ENCODE measurements around the gene FBN2. TPM values are rescaled to one million over a fixed set of nuclear protein-coding genes. Genes with fewer than 3 reads are reported as not detected.

Gene FBN2
- total RNA-seq, 1 donor from 2014 or later = 86.1 TPM

DNA sequence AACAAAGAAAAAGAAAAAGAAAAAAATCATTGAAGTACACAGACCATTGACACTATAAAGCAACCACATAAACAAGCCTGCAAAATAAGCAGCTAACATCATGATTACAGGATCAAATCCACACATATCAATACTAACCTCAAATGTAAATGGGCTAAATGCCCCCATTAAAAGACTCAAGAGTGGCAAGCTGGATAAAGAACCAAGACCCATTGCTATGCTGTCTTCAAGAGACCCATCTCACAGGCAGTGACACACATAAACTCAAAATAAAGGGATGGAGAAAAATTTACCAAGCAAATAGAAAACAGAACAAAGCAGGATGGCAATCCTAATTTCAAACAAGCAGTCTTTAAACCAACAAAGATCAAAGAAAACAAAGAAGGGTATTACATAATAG is 15.7 kb upstream of the FBN2 start:
- Histone ChIP-seq H3K27me3 (ENCODE audit: control insufficient read depth in 3 of 3, insufficient read depth in 3 of 3, low read length in 3 of 3) (peaks cover 0 to 6% (median 0%) of the 10 kb centered on the region in 3 donors), H3K9me3 (ENCODE audit: control insufficient read depth in 3 of 3, low read length in 3 of 3) (peaks cover 0 to 2% (median 0%) of the 10 kb centered on the region in 3 donors), H3K36me3 (ENCODE audit: control insufficient read depth in 3 of 3, insufficient read depth in 3 of 3, low read length in 3 of 3) (no peaks in the 10 kb centered on the region), H3K4me3 (ENCODE audit: low read length in 3 of 3) (no peak overlapping the region), H3K4me1 (ENCODE audit: control insufficient read depth in 3 of 3, insufficient read depth in 3 of 3, low read length in 3 of 3) (no peaks in the 10 kb centered on the region), H3K9ac (ENCODE audit: low read depth in 1 of 3, low read length in 3 of 3) (no peak overlapping the region), H3K27ac (ENCODE audit: low read depth, low read length) (no peak overlapping the region)

DNA sequence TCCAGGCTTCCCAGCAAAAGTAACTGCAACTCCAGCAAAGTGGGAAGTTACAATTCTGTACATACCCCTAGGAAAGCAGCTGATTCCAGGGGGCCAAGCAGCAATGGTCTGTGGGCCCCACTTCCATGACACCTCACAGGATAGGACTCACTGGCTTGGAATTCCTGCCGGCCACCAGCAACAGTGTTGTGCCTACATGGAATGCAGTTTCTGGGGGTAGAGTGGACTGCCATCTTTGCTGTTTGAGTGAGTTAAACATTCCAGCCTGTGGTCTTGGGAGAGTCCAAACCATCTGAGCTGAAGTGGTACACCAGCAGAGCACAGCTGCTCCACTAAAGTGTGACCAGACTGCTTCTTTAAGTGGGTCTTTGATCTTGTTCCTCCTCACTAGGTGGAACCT is 13.4 kb upstream of the FBN2 start:
- no peaks in the 10 kb centered on the region for H3K4me1 ChIP-seq (ENCODE audit: control insufficient read depth in 3 of 3, insufficient read depth in 3 of 3, low read length in 3 of 3)

DNA sequence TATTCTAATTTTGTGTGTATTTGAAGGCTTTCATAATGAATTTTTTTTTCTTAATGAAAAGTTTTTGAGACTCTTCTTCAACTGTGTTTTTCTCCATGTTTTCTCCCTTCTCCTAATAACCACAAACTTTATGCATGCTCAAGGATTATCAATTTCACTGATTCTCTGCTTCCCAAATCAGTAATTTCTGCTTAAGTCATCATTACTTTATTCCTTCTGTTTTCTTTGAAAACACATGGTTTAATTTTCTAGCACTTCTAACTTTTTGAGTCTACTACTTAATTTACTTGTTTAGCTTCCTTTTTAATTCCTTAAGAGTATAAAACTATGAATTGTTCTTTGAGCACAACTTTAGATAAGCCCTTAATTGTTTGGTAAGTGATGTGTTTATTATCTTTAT is 11.5 kb upstream of the FBN2 start:
- Histone ChIP-seq H3K36me3 (ENCODE audit: control insufficient read depth in 3 of 3, insufficient read depth in 3 of 3, low read length in 3 of 3) (no peaks in the 10 kb centered on the region), H3K27me3 (ENCODE audit: control insufficient read depth in 3 of 3, insufficient read depth in 3 of 3, low read length in 3 of 3) (peaks cover 0 to 6% (median 0%) of the 10 kb centered on the region in 3 donors), H3K4me1 (ENCODE audit: control insufficient read depth in 3 of 3, insufficient read depth in 3 of 3, low read length in 3 of 3) (no peaks in the 10 kb centered on the region), H3K9ac (ENCODE audit: low read depth in 1 of 3, low read length in 3 of 3) (no peak overlapping the region), H3K9me3 (ENCODE audit: control insufficient read depth in 3 of 3, low read length in 3 of 3) (peaks cover 0 to 2% (median 2%) of the 10 kb centered on the region in 3 donors), H3K4me3 (ENCODE audit: low read length in 3 of 3) (no peak overlapping the region), H3K27ac (ENCODE audit: low read depth, low read length) (no peak overlapping the region)

More for the DNA sequence above, 13.4 kb upstream of the FBN2 start:
- no peak overlapping the region for H3K4me3 ChIP-seq (ENCODE audit: low read length in 3 of 3)
- peaks cover 0 to 2% (median 0%) of the 10 kb centered on the region in 3 donors for H3K9me3 ChIP-seq (ENCODE audit: control insufficient read depth in 3 of 3, low read length in 3 of 3)
- no peaks in the 10 kb centered on the region for H3K36me3 ChIP-seq (ENCODE audit: control insufficient read depth in 3 of 3, insufficient read depth in 3 of 3, low read length in 3 of 3)
- peaks cover 0 to 6% (median 0%) of the 10 kb centered on the region in 3 donors for H3K27me3 ChIP-seq (ENCODE audit: control insufficient read depth in 3 of 3, insufficient read depth in 3 of 3, low read length in 3 of 3)
- no peak overlapping the region for H3K9ac ChIP-seq (ENCODE audit: low read depth in 1 of 3, low read length in 3 of 3)
- no peak overlapping the region for H3K27ac ChIP-seq (ENCODE audit: low read depth, low read length)

DNA sequence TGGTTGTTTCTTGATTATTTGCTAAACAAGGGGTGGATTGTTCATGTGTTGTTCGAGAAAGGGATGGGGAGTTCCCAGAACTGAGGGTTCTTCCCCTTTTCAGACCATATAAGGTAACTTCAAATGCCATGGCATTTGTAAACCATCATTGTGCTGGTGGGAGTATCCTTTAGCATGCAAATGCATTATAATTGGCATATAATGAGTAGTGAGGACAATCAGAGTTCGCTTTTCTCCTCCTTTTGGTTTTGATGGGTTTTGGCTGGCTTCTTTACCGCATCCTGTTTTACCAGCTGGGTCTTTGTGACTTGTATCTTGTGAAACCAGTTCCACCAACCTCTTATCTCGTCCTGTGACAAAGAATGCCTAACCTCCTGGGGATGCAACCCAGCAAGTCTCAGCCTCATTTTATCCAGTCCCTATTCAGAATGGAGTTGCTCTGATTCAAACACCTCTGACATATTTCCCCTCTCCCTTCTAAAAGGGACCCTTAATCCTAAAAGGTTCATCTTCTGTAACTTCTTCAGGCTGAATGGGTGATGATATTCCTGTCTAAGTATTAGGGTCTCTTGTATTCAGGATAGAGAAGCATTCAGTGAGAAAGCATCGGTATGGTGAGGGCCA is 8.7 kb upstream of the FBN2 start:
- no peak overlapping the region for H3K9ac ChIP-seq (ENCODE audit: low read depth in 1 of 3, low read length in 3 of 3)
- H3K27me3 ChIP-seq (ENCODE audit: control insufficient read depth in 3 of 3, insufficient read depth in 3 of 3, low read length in 3 of 3) = peaks cover 0 to 6% (median 2%) of the 10 kb centered on the region in 3 donors
- no peaks in the 10 kb centered on the region for H3K36me3 ChIP-seq (ENCODE audit: control insufficient read depth in 3 of 3, insufficient read depth in 3 of 3, low read length in 3 of 3)
- H3K4me1 ChIP-seq (ENCODE audit: control insufficient read depth in 3 of 3, insufficient read depth in 3 of 3, low read length in 3 of 3) = no peaks in the 10 kb centered on the region
- no peak overlapping the region for H3K4me3 ChIP-seq (ENCODE audit: low read length in 3 of 3)
- no peak overlapping the region for H3K27ac ChIP-seq (ENCODE audit: low read depth, low read length)
- H3K9me3 ChIP-seq (ENCODE audit: control insufficient read depth in 3 of 3, low read length in 3 of 3) = peaks cover 0 to 7% (median 0%) of the 10 kb centered on the region in 3 donors

DNA sequence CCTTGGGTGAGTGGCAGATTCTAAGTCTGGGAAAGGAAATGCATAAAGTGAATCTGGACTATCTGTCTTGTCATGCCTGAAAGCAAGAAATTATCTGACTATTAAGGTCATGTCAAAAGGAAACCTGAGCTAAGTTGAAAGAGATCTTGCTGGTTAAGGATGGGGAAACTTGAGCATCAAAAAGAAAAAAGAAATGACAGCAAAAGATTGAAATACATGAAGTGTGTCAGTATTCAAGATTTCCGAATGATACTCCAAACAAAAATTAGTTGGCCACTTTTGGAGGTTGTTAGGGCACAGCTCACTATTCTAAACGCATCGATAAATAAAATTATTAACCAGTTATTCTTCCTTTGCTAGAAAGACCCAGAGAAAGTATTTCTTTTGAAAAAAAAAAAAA is 3.3 kb upstream of the FBN2 start:
- Histone ChIP-seq H3K27me3 (ENCODE audit: control insufficient read depth in 3 of 3, insufficient read depth in 3 of 3, low read length in 3 of 3) (peaks cover 19 to 30% (median 21%) of the 10 kb centered on the region in 3 donors), H3K4me1 (ENCODE audit: control insufficient read depth in 3 of 3, insufficient read depth in 3 of 3, low read length in 3 of 3) (peaks cover 9 to 20% (median 15%) of the 10 kb centered on the region in 3 donors), H3K36me3 (ENCODE audit: control insufficient read depth in 3 of 3, insufficient read depth in 3 of 3, low read length in 3 of 3) (no peaks in the 10 kb centered on the region), H3K9ac (ENCODE audit: low read depth in 1 of 3, low read length in 3 of 3) (no peak overlapping the region), H3K27ac (ENCODE audit: low read depth, low read length) (no peak overlapping the region), H3K9me3 (ENCODE audit: control insufficient read depth in 3 of 3, low read length in 3 of 3) (peaks cover 0 to 7% (median 0%) of the 10 kb centered on the region in 3 donors), H3K4me3 (ENCODE audit: low read length in 3 of 3) (no peak overlapping the region)

DNA sequence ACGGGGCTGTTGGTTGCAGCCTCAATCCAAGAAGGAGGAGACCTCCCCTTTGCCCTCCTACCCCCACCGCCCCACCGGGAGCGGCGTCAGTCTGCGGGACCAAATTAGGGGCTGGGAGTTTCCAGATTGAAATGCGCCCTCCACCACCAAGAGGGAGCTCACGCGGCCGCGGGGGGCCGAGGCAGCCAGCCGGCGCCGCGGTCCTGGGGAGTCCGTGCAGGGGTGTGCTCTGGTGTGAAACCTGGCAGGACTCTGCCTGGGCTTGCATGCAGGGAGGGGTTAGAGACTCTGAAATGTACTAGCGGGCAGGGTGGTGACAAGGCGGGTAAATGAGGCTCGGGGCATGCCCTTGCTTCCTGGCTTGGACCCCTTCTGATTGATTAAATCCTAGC is 989 bp upstream of the FBN2 start:
- Histone ChIP-seq H3K9me3 (ENCODE audit: control insufficient read depth in 3 of 3, low read length in 3 of 3) (peaks cover 0 to 5% (median 2%) of the 10 kb centered on the region in 3 donors), H3K27ac (ENCODE audit: low read depth, low read length) (no peak overlapping the region), H3K27me3 (ENCODE audit: control insufficient read depth in 3 of 3, insufficient read depth in 3 of 3, low read length in 3 of 3) (peaks cover 35 to 40% (median 39%) of the 10 kb centered on the region in 3 donors)

DNA sequence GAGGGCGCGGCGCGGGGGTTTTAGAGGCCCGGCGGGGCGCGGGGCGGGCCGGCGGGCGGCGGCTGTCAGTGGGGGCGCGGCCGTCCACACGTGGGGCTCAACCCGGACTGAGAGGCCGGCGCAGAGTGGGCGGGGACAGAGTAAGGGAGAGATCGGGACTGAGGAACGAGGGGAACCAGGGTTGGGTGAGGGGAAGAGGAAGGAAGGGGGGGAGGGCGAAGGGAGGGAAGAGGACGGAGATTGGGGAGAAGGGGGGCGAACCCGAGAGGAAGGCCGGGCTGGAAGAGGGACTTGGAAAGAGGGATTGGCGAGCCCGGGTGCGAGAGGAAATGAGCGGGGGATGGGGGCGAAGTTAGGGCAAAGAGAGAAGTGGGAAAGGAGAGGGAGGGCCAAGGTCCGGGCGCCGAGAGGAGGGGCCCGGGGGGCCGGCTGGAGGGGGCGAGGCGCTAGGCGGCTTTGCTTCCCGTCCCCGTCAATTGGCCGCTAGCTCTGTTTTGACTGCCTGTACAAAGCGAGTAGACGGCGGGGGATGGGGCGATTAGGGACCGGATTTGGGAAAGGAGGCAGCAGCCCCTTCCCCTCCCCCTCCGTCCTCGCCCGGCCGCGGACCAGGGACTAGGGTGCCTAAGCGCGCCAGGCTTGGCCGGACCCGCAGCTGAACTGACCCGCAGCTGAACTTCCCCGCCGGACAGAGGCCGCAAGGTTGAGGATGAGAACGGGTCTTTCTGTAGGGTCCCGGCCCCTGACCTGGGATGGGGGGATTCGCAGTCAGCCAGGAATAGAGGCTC is 399 bp upstream of the FBN2 start:
- Histone ChIP-seq H3K9ac (ENCODE audit: low read depth in 1 of 3, low read length in 3 of 3) (peak overlapping the region in 1 of 3 donors; percentile 33), H3K36me3 (ENCODE audit: control insufficient read depth in 3 of 3, insufficient read depth in 3 of 3, low read length in 3 of 3) (no peaks in the 10 kb centered on the region), H3K9me3 (ENCODE audit: control insufficient read depth in 3 of 3, low read length in 3 of 3) (peaks cover 0 to 4% (median 2%) of the 10 kb centered on the region in 3 donors), H3K27ac (ENCODE audit: low read depth, low read length) (no peak overlapping the region), H3K4me3 (ENCODE audit: low read length in 3 of 3) (peak overlapping the region; percentile 55 to 62 (median 60)), H3K4me1 (ENCODE audit: control insufficient read depth in 3 of 3, insufficient read depth in 3 of 3, low read length in 3 of 3) (peaks cover 9 to 20% (median 15%) of the 10 kb centered on the region in 3 donors), H3K27me3 (ENCODE audit: control insufficient read depth in 3 of 3, insufficient read depth in 3 of 3, low read length in 3 of 3) (peaks cover 35 to 40% (median 40%) of the 10 kb centered on the region in 3 donors)

More for the DNA sequence above, 989 bp upstream of the FBN2 start:
- Histone ChIP-seq H3K4me1 (ENCODE audit: control insufficient read depth in 3 of 3, insufficient read depth in 3 of 3, low read length in 3 of 3) (peaks cover 9 to 20% (median 15%) of the 10 kb centered on the region in 3 donors), H3K4me3 (ENCODE audit: low read length in 3 of 3) (peak overlapping the region; percentile 55 to 62 (median 60)), H3K36me3 (ENCODE audit: control insufficient read depth in 3 of 3, insufficient read depth in 3 of 3, low read length in 3 of 3) (no peaks in the 10 kb centered on the region), H3K9ac (ENCODE audit: low read depth in 1 of 3, low read length in 3 of 3) (peak overlapping the region in 1 of 3 donors; percentile 33)

DNA sequence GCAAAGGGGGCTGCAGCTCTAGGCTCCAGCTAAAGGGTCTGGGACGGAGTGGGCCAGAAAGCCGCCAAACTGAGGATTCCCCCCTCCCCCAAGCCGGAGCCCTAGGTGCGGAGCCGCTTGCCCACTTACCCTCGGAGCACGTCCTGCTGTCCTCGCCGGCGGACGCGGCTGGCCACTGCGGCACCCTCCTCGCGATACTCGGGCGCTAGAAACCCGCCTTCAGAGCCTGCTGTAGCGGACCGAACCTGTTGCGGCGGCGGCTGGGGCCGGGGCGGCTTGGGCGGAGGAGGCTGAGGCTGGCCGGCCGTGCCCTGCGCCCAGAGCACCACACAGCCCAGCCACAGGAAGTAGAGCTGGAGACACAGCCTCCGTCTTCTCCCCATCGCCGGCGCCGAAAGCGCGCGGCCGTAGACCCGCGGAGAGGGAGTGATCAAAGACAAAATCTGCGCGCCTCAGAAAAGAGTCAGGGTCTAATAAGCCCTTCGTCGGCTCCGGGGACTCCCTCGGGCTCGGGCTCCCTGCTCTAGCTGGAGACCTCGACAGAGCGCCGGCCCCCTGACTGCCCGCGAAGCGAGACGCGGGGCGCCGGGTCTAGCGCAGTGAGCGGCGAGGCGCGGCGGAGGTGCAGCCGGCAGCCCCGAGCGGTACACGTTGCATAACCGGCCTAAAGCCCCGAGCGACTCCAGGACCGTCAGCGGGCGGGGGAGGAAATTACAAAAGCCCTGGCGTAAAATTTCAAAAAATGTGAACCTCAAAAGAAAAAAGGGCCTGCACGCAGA is 635 bp downstream of the FBN2 start:
- H3K27me3 ChIP-seq (ENCODE audit: control insufficient read depth in 3 of 3, insufficient read depth in 3 of 3, low read length in 3 of 3) = peaks cover 35 to 43% (median 38%) of the 10 kb centered on the region in 3 donors
- peaks cover 9 to 20% (median 15%) of the 10 kb centered on the region in 3 donors for H3K4me1 ChIP-seq (ENCODE audit: control insufficient read depth in 3 of 3, insufficient read depth in 3 of 3, low read length in 3 of 3)
- no peak overlapping the region for H3K27ac ChIP-seq (ENCODE audit: low read depth, low read length)
- H3K9ac ChIP-seq (ENCODE audit: low read depth in 1 of 3, low read length in 3 of 3) = peak overlapping the region in 1 of 3 donors; percentile 50
- H3K36me3 ChIP-seq (ENCODE audit: control insufficient read depth in 3 of 3, insufficient read depth in 3 of 3, low read length in 3 of 3) = no peaks in the 10 kb centered on the region
- H3K4me3 ChIP-seq (ENCODE audit: low read length in 3 of 3) = peak overlapping the region; percentile 59 to 62 (median 60)
- H3K9me3 ChIP-seq (ENCODE audit: control insufficient read depth in 3 of 3, low read length in 3 of 3) = peaks cover 0 to 2% (median 0%) of the 10 kb centered on the region in 3 donors

DNA sequence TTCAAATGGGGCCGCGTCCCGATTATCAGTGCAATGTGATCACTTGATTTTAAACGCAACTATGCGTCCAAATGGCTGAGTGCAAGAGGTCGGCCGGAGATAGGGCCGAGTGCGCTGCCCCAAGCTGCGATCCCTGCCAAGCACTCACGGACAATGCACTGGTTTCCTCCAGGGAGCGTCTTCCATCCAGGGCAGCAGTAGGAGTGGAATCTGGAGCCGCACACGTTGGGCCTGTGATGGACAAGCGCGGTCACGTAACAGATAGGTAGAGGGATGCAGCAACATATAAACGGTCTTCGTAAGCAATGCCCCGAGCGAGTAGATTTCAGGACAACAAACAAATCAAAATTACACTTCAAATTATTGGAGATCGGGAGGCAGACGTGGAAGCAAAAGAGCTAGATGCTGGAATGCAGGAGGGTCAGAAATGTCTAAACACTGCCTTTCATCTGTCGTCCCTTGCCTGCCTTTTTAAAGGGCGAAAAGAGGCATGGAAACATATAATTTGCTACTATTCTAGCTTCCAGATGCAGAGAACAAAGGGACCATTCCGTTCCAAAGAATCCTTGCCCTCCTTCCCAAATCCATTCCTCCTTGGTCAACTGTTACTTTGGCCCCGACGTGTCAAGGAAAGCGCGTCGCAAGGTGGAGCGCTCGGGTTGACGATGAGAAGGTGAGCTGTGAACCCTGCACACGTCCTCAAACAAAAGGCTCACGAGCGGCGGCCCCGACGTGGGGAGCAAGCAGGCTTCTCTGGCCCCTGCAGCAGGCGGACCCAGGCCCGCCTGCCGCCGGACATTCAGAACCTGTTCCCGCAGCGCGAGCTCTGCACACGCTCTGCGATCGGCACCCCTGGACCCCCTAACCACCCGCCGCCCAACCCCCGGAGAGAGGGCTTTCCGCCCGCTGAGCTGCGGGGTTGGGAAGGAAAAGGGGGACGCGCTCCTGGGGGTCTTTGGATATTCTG is 1.5 kb downstream of the FBN2 start:
- H3K27me3 ChIP-seq (ENCODE audit: control insufficient read depth in 3 of 3, insufficient read depth in 3 of 3, low read length in 3 of 3) = peaks cover 35 to 43% (median 38%) of the 10 kb centered on the region in 3 donors
- no peak overlapping the region for H3K27ac ChIP-seq (ENCODE audit: low read depth, low read length)
- peaks cover 0 to 2% (median 0%) of the 10 kb centered on the region in 3 donors for H3K9me3 ChIP-seq (ENCODE audit: control insufficient read depth in 3 of 3, low read length in 3 of 3)
- peaks cover 9 to 20% (median 15%) of the 10 kb centered on the region in 3 donors for H3K4me1 ChIP-seq (ENCODE audit: control insufficient read depth in 3 of 3, insufficient read depth in 3 of 3, low read length in 3 of 3)
- peak overlapping the region; percentile 59 to 62 (median 60) for H3K4me3 ChIP-seq (ENCODE audit: low read length in 3 of 3)
- H3K36me3 ChIP-seq (ENCODE audit: control insufficient read depth in 3 of 3, insufficient read depth in 3 of 3, low read length in 3 of 3) = no peaks in the 10 kb centered on the region
- H3K9ac ChIP-seq (ENCODE audit: low read depth in 1 of 3, low read length in 3 of 3) = no peak overlapping the region
